D721Med (cell line): ENCODE results near the gene PET100.
A peak's percentile ranks its signal among the peaks of the same experiment; 100 is the strongest.

Experiments
- DNase-seq: peaks from one replicate; pipeline ENCODE4 v3.0.0; 2011; ENCODE audit warnings: low spot score; ENCODE audit not compliant: insufficient read length
- FAIRE-seq: peaks from 2 replicates; lab custom pipeline; 2011; peaks lifted over from hg19 to GRCh38; lab: Jason Lieb, UNC
- CTCF ChIP-seq: IDR thresholded peaks from 2 replicates; pipeline ENCODE4 v1.5.1; 2012; ENCODE audit warnings: mild to moderate bottlenecking, control low read depth; ENCODE audit not compliant: insufficient read depth; ENCODE audit errors: missing control alignments

Gene PET100

DNA sequence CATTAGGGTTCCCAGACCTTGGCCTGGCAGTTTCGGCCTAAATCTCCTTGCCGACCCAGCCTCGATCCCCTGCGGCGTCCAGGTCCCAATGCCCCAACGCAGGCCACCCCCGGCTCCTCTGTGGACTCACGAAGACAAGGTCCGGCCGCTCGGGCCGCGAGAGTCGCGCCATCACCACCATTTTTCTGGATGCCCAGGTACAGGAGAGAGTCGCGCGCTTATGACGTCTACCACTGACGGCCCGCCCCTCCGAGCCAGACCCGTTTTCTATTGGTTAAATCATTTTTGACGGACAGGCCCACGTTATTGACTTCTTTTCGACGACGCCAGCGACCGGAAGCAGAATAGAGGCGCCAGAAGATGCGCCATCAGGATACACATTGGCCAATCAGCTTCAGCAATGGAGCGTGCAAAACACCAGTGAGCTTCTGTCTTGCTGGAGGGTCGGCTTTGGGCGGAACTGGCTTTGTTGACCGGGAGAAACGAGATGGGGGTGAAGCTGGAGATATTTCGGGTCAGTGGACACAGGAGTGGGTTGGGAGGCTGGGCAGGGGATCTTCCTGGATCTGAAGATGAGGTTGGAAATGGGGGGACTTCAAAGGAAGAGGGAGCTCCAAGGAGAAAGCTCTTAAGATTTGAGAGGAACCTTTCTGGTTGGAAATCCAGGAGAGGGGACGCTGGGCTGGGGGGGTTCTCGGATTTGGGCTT is at the start of gene PET100, which contains the start of gene XAB2:
TSS of gene PET100 (plus strand) at position 447 of the 708 bp plus-strand sequence. CDS start at position 488, 41 bp downstream.
TSS of gene XAB2 (minus strand) at position 199 of the 708 bp plus-strand sequence. CDS start at position 181, 18 bp downstream.
- no peak for TF ChIP-seq CTCF
- DNase-seq, result peak; percentile 100
- FAIRE-seq, result peak; percentile 89

DNA sequence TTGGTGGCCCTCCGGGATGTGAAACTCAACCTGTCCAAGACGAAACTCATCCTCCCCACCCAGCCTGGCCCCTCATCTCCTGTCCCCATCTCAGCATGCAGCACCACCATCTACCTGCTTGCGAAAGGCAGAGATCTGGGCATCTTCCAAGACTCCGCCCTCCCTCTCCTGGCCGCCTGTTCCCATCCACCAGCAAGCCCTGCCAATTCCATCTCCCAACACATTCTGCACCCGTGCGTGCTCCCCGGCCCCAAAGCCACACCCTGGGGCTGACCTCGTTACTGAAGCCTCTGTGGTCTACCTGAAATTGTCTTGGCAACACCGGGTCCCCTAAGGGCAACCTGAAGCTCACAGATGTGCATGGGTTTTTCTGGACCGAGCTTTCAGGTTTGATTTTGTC is 47.1 kb upstream of the PET100 start:
- no peak for TF ChIP-seq CTCF
- DNase-seq (no peak), FAIRE-seq (no peak)

DNA sequence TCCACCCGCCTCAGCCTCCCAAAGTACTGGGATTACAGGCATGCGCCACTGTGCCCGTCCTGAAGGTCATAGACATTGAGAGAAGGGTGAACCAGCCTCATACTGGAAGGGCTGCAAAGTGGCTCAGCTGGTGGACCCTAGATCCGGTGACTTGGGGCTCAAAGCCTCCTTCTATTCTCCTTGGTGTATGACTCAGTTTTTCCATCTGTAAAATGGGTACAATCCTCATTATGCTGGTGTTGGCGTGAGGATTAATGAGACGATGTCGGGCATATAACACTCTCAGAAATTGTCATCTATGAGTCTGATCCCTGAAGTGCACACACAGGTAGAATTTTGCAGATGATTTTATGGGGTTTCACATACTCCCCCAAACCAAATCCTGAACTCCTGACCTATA is 39.8 kb upstream of the PET100 start:
- DNase-seq (no peak), FAIRE-seq (no peak)
- no peak for TF ChIP-seq CTCF

- TF ChIP-seq CTCF, result no peak
- DNase-seq (no peak), FAIRE-seq (no peak)
Measured at GRCh38 chr19:7590256-7590655, 39.3 kb upstream of the PET100 start.

DNA sequence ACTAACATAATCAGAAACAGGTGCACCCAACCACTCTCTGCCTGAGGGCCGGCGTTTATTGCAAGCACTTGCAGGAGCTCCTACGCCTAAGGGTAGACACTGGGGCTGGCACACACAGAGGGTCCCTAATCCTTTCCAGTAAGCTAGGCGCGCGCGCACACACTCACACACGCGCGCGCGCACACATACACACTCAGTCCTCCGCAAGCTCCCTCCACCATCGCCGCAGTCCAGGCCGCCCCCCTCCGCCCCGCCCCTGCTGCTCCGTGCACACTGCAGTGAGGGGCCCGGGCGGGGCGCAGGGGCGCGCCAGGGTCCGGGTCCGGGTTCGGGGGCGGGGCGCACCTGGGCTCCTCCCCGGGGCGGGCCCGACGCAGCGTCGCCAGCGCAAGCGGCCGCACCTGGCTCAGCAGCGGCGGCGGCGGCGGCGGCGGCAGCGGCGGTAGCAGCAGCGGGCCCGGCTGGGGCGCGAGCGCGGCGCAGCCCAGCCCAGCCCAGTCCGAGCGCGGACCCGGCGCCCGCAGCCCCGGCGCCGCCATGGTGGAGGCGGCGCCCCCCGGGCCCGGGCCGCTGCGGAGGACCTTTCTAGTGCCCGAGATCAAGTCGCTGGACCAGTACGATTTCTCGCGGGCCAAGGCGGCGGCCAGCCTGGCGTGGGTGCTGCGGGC is 34.0 kb upstream of the PET100 start, which contains the start of gene CAMSAP3:
TSS of gene CAMSAP3 (plus strand) at position 398 of the 668 bp plus-strand sequence. CDS start at position 538, 140 bp downstream.
- no peak for TF ChIP-seq CTCF
- no peak for DNase-seq
- no peak for FAIRE-seq

GRCh38 chr19:7596211-7596937 is 33.2 kb upstream of the PET100 start:
- DNase-seq (no peak), FAIRE-seq (no peak)
- no peak for TF ChIP-seq CTCF
